ENCODE measurements around the gene POC1B. TPM values are rescaled to one million over a fixed set of nuclear protein-coding genes. Genes with fewer than 3 reads are reported as not detected.

Gene POC1B
- total RNA-seq, 1 donor from 2014 or later, result 18.4 TPM

DNA sequence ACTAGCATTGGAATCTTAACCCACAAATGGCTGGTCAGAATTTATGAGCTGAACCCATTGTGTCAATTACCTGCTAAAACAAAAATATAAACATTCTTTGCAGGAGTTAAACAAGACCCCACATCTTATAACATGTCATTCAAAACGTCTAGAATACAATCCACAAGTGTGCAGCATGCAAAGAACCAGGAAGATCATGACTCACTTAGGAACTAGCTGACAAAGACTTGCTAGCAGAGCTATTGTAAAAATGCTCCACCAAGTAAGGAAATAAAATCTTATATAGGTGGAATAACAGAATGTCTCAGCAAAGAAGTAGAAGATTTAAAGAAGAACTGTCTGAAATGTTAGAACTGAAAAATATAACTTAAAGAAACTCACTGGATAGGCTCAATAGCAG is 26.5 kb upstream of the POC1B start:
- DNase-seq (ENCODE audit: low read depth), result no peak
- Histone ChIP-seq H3K27me3 (ENCODE audit: control insufficient read depth, insufficient read depth, low read length) (no peaks in the 10 kb centered on the region), H3K4me3 (ENCODE audit: low read depth, low read length) (no peak overlapping the region), H3K36me3 (ENCODE audit: control insufficient read depth, insufficient read depth, low read length) (no peaks in the 10 kb centered on the region)
- TF ChIP-seq, protein P1, sequence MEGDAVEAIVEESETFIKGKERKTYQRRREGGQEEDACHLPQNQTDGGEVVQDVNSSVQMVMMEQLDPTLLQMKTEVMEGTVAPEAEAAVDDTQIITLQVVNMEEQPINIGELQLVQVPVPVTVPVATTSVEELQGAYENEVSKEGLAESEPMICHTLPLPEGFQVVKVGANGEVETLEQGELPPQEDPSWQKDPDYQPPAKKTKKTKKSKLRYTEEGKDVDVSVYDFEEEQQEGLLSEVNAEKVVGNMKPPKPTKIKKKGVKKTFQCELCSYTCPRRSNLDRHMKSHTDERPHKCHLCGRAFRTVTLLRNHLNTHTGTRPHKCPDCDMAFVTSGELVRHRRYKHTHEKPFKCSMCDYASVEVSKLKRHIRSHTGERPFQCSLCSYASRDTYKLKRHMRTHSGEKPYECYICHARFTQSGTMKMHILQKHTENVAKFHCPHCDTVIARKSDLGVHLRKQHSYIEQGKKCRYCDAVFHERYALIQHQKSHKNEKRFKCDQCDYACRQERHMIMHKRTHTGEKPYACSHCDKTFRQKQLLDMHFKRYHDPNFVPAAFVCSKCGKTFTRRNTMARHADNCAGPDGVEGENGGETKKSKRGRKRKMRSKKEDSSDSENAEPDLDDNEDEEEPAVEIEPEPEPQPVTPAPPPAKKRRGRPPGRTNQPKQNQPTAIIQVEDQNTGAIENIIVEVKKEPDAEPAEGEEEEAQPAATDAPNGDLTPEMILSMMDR (IDR thresholded peaks at IDR 0.05; ENCODE audit: insufficient read depth, low read length, poor library complexity, severe bottlenecking), result no peak

- DNase-seq (ENCODE audit: low read depth), result no peak
- H3K4me3 ChIP-seq (ENCODE audit: low read depth, low read length), result no peak overlapping the region
- H3K27me3 ChIP-seq (ENCODE audit: control insufficient read depth, insufficient read depth, low read length), result no peaks in the 10 kb centered on the region
- TF ChIP-seq, protein P1 (IDR thresholded peaks at IDR 0.05; ENCODE audit: insufficient read depth, low read length, poor library complexity, severe bottlenecking), result no peak
- H3K36me3 ChIP-seq (ENCODE audit: control insufficient read depth, insufficient read depth, low read length), result no peaks in the 10 kb centered on the region
These were observed 25.9 kb upstream of the POC1B start for GRCh38 chr12:89551747-89552146.

- DNase-seq (ENCODE audit: low read depth), result no peak
- Histone ChIP-seq H3K27me3 (ENCODE audit: control insufficient read depth, insufficient read depth, low read length) (no peaks in the 10 kb centered on the region), H3K4me3 (ENCODE audit: low read depth, low read length) (no peak overlapping the region), H3K36me3 (ENCODE audit: control insufficient read depth, insufficient read depth, low read length) (no peaks in the 10 kb centered on the region)
- TF ChIP-seq, protein P1 (IDR thresholded peaks at IDR 0.05; ENCODE audit: insufficient read depth, low read length, poor library complexity, severe bottlenecking), result no peak
These were observed 21.3 kb upstream of the POC1B start for GRCh38 chr12:89547101-89547500.

DNA sequence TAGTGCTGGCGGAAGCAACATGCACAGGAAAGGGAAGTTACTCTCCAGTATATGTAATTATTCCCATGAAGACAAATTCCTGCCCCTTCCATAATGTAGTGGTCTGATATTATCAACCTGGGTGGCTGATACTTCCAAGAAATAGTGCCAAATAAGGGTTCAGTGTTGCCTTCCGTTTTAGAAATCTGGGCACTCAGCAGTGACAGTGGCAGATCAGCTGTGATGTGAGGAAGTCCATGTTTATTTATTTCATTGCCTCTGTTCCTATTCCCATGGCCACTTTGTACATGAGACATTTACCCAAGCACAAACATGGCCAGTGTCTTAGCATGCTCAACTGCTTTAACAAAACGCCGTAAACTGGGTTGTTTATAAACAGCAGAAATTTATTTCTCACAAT is 20.3 kb upstream of the POC1B start:
- Histone ChIP-seq H3K27me3 (ENCODE audit: control insufficient read depth, insufficient read depth, low read length) (no peaks in the 10 kb centered on the region), H3K36me3 (ENCODE audit: control insufficient read depth, insufficient read depth, low read length) (no peaks in the 10 kb centered on the region), H3K4me3 (ENCODE audit: low read depth, low read length) (no peak overlapping the region)
- TF ChIP-seq, protein P1 (IDR thresholded peaks at IDR 0.05; ENCODE audit: insufficient read depth, low read length, poor library complexity, severe bottlenecking), result no peak
- DNase-seq (ENCODE audit: low read depth), result no peak

- no peaks in the 10 kb centered on the region for H3K27me3 ChIP-seq (ENCODE audit: control insufficient read depth, insufficient read depth, low read length)
- no peak overlapping the region for H3K4me3 ChIP-seq (ENCODE audit: low read depth, low read length)
- TF ChIP-seq, protein P1 (IDR thresholded peaks at IDR 0.05; ENCODE audit: insufficient read depth, low read length, poor library complexity, severe bottlenecking), result no peak
- DNase-seq (ENCODE audit: low read depth), result no peak
- H3K36me3 ChIP-seq (ENCODE audit: control insufficient read depth, insufficient read depth, low read length), result no peaks in the 10 kb centered on the region
These were observed 18.9 kb upstream of the POC1B start for GRCh38 chr12:89544681-89545184.

- TF ChIP-seq, protein P1 (IDR thresholded peaks at IDR 0.05; ENCODE audit: insufficient read depth, low read length, poor library complexity, severe bottlenecking), result no peak
- Histone ChIP-seq H3K27me3 (ENCODE audit: control insufficient read depth, insufficient read depth, low read length) (no peaks in the 10 kb centered on the region), H3K36me3 (ENCODE audit: control insufficient read depth, insufficient read depth, low read length) (no peaks in the 10 kb centered on the region), H3K4me3 (ENCODE audit: low read depth, low read length) (no peak overlapping the region)
- DNase-seq (ENCODE audit: low read depth), result no peak
These were observed 18.2 kb upstream of the POC1B start for GRCh38 chr12:89544022-89544421.
